ENCODE results near the gene MPHOSPH8.

GRCh38 chr13:19606152-19606551 is 27.3 kb upstream of the MPHOSPH8 start:
- TF ChIP-seq CTCF (IDR thresholded peaks at IDR 0.05) (no peak), POLR2A (IDR thresholded peaks at IDR 0.05) (no peak)

All from tibial nerve (tissue), 3 donors.